BE2C (cell line): ENCODE results near the gene GRPEL2.

ENCODE experiments used
- DNase-seq: peaks from one replicate; pipeline ENCODE4 v3.0.0-alpha.2; 2020
- H3K27me3 ChIP-seq: fragments of 250-450 bp; sonication (Bioruptor Pico); 2 replicates; pipeline ENCODE4 v1.5.1; 2020; ENCODE audit warnings: mild to moderate bottlenecking
- H3K36me3 ChIP-seq: fragments of 250-450 bp; sonication (Bioruptor Pico); 2 replicates; pipeline ENCODE4 v1.5.1; 2020; ENCODE audit warnings: mild to moderate bottlenecking
- H3K4me1 ChIP-seq: fragments of 250-450 bp; sonication (Bioruptor Pico); 2 replicates; pipeline ENCODE4 v1.5.1; 2020
- H3K4me3 ChIP-seq: 2 replicates; pipeline ENCODE4 v1.5.1; 2011; ENCODE audit warnings: low read depth, low read length
- H3K9me3 ChIP-seq: fragments of 250-450 bp; sonication (Bioruptor Pico); 2 replicates; pipeline ENCODE4 v1.5.1; 2020
- TF ChIP-seq, protein P1 (sequence below): IDR thresholded peaks from 2 replicates; pipeline ENCODE4 v1.5.1; 2012; ENCODE audit warnings: mild to moderate bottlenecking, low read depth, low read length

Gene GRPEL2

GRCh38 chr5:149372932-149373331 lies 27.6 kb downstream of the GRPEL2 start:
- Histone ChIP-seq H3K4me1 (no peaks in the 10 kb centered on the region), H3K36me3 (no peaks in the 10 kb centered on the region), H3K27me3 (no peaks in the 10 kb centered on the region), H3K9me3 (no peaks in the 10 kb centered on the region), H3K4me3 (no peak overlapping the region)
- TF ChIP-seq, protein P1, sequence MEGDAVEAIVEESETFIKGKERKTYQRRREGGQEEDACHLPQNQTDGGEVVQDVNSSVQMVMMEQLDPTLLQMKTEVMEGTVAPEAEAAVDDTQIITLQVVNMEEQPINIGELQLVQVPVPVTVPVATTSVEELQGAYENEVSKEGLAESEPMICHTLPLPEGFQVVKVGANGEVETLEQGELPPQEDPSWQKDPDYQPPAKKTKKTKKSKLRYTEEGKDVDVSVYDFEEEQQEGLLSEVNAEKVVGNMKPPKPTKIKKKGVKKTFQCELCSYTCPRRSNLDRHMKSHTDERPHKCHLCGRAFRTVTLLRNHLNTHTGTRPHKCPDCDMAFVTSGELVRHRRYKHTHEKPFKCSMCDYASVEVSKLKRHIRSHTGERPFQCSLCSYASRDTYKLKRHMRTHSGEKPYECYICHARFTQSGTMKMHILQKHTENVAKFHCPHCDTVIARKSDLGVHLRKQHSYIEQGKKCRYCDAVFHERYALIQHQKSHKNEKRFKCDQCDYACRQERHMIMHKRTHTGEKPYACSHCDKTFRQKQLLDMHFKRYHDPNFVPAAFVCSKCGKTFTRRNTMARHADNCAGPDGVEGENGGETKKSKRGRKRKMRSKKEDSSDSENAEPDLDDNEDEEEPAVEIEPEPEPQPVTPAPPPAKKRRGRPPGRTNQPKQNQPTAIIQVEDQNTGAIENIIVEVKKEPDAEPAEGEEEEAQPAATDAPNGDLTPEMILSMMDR: no peak
- DNase-seq: no peak

DNA sequence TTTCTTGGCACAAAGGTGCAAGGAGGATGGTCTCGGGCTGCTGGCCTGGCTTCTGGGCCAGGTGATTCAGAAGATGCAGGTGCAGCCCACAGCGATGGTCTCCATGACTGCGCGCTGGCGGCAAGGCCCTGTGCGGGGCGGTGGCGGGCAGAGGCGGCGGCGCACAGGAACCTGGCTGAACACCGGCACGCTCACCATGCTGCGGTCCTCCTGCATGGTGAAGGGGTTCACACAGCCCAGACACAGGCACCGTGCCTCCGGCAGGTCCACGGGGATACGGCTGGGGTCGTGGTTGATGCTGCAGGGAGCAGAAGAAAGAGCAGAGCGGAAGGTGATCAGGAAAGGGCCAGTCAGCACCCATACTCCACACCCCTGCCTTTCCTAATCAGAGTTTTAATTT lies 29.0 kb downstream of the GRPEL2 start:
- H3K4me1 ChIP-seq: no peaks in the 10 kb centered on the region
- no peaks in the 10 kb centered on the region for H3K27me3 ChIP-seq
- no peaks in the 10 kb centered on the region for H3K36me3 ChIP-seq
- TF ChIP-seq, protein P1: no peak
- no peaks in the 10 kb centered on the region for H3K9me3 ChIP-seq
- H3K4me3 ChIP-seq: no peak overlapping the region
- no peak for DNase-seq

GRCh38 chr5:149374801-149375200 lies 29.5 kb downstream of the GRPEL2 start:
- H3K36me3 ChIP-seq: no peaks in the 10 kb centered on the region
- no peaks in the 10 kb centered on the region for H3K9me3 ChIP-seq
- TF ChIP-seq, protein P1: no peak
- H3K4me3 ChIP-seq: no peak overlapping the region
- no peak for DNase-seq
- no peaks in the 10 kb centered on the region for H3K4me1 ChIP-seq
- H3K27me3 ChIP-seq: no peaks in the 10 kb centered on the region

GRCh38 chr5:149375434-149375833 lies 30.1 kb downstream of the GRPEL2 start:
- Histone ChIP-seq H3K4me3 (no peak overlapping the region), H3K27me3 (no peaks in the 10 kb centered on the region), H3K36me3 (no peaks in the 10 kb centered on the region), H3K4me1 (no peaks in the 10 kb centered on the region), H3K9me3 (no peaks in the 10 kb centered on the region)
- DNase-seq: no peak
- TF ChIP-seq, protein P1: no peak

GRCh38 chr5:149376104-149376503 lies 30.8 kb downstream of the GRPEL2 start:
- no peaks in the 10 kb centered on the region for H3K27me3 ChIP-seq
- no peaks in the 10 kb centered on the region for H3K9me3 ChIP-seq
- no peak for DNase-seq
- H3K36me3 ChIP-seq: no peaks in the 10 kb centered on the region
- no peaks in the 10 kb centered on the region for H3K4me1 ChIP-seq
- H3K4me3 ChIP-seq: no peak overlapping the region
- TF ChIP-seq, protein P1: no peak

DNA sequence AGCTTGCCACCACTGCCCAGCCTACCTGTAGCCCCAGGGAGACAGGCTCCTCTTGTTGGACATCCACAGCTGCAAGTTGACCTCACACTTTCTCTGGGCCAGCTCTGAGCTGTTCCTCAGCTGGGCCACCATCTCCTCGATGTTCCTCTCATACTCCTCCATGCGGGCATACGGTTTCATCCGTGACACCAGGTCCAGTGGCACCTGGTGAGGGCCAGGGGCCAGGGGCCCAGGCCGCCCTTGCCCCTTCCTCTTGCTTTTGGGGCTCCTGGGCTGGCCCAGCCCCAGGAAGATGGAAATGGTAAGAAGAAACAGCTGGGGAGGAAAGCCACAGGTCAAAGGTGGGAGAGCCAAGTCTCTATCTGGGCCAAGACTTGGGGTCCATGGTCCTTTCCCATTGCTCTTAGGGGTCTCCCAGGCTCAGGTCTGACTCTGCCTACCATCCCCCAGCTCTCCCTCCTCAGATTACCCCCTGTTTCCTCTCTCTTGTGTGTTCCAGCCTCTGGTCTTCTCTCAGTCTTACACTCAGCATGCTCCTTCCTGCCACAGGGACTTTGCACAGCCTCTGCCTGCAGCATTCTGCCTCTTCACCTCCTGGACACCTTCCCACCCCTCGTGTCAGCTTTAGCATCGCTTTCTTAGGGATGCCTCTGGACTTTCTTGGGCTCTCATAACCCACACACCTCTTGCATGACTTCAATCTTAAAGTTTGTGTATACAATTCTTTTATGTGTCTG lies 31.6 kb downstream of the GRPEL2 start:
- TF ChIP-seq, protein P1: no peak
- no peak for DNase-seq

More for the DNA sequence above, 31.6 kb downstream of the GRPEL2 start:
- H3K27me3 ChIP-seq: no peaks in the 10 kb centered on the region
- no peak overlapping the region for H3K4me3 ChIP-seq
- H3K9me3 ChIP-seq: no peaks in the 10 kb centered on the region
- H3K4me1 ChIP-seq: no peaks in the 10 kb centered on the region
- no peaks in the 10 kb centered on the region for H3K36me3 ChIP-seq
